MV-4-11 (cell line): ENCODE measurements around the gene EGLN1.
A peak's percentile ranks its signal among the peaks of the same experiment; 100 is the strongest.
"Not testable (repeated sequence)": the region's sequence is repeated elsewhere in the genome, so short reads cannot be mapped to it uniquely, and the experiment has no call there.

Experiments used
- DNase-seq: peaks from one replicate; lab custom pipeline; 2025; lab: John Stamatoyannopoulos, UW

EGLN1 gene

DNA sequence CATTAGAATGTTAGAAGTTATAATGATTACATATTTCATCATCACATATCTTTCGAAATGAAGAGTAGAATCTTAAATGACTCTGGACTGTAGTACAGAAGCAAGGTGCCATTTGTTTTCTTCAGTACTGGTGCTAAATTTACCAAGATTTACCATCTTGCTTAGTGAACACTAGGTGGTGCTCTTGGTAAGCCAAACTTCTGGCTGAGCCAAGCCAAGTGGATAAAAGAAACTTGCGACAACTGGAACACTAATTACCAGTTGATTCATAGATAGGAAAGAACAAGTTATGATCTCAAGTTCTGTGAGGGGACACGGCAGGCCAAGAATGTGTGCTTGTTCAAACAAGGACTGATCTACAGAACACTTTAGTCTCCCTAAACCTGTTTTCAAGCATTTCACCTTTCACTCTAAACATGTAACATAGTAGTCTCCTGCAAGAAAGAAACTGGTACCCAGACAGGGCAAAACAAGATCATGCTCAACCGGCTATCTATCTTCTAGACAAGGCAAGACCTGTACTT lies 64.2 kb downstream of the EGLN1 start:
- peak; percentile 65 for DNase-seq

DNA sequence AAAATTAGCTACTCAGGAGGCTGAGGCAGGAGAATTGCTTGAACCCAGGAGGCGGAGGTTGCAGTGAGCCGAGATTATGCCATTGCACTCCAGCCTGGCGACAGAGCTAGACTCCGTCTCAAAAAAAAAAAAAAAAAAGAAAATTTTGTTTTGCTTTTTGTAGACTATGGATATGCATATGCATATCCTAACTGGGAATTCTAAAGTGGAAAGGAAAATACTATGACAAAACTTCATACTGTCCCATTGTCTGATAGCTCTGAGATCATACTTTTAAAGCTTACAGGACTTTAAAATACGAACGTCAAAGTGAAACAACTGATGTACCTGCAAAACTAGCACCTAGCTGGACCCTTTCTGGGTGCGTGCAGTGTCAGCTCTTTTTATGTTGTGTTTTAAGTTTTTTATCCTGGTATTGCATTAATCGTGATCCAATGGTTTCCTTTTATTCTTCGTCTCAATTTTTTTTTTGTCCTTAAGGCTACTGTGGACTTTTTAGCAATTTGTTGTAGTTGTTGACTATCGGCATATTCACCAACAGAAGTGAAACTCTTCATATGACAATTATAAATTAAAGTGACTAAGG lies 64.8 kb downstream of the EGLN1 start:
- DNase-seq, result peak; percentile 42

DNA sequence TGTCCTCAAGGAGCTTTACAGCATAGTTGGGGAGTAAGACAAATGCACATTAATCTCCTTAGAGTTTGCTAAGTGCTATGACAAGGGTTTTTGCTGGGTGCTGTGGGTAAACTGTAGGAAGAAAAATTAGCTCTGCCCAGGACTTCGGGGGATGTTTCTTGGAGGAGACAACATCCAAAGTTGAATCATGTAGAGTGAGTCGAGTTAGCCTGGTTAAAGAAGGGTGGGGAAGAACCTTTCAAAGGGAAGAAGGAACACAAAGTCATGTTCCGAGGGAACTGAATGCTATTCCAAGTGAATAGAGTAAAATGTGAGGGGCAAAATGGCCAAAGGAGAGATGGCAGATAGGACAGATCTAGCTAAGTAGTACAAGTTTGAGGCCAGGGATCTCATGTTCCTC lies 66.9 kb downstream of the EGLN1 start:
- DNase-seq, result no peak

DNA sequence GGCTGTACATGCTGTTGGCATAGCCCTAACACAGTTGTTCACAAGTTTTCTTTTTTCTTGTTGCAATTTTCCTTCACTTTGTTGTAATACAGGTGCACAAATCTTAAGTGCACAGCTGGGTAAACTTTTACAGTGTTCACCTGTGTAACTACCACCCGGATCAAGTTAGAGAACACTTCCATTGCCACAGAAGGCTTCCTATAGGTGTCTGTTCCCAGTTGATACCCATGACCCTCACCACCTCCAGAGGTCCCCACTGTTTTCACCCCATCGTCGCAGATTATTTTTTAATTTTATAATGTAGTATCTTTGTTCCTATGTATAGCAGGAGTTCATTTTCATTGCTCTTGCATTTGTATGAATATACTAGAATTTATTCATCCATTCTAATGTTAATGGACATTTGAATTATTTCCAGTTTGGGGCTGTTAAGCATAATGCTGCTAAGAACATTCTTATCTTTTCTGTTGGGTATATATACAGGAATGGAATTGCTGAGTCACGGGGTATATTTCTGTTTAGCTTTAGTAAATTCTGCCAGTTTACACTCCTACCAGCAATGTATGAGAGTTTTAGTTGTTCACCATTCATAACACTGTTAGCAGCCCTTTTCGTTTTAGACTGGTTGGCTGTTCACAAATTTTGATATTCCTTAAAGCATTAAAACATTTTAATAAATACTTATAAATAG lies 67.6 kb downstream of the EGLN1 start:
- DNase-seq, result no peak

- DNase-seq, result no peak
Measured at GRCh38 chr1:231353086-231353485, 69.0 kb downstream of the EGLN1 start.

DNA sequence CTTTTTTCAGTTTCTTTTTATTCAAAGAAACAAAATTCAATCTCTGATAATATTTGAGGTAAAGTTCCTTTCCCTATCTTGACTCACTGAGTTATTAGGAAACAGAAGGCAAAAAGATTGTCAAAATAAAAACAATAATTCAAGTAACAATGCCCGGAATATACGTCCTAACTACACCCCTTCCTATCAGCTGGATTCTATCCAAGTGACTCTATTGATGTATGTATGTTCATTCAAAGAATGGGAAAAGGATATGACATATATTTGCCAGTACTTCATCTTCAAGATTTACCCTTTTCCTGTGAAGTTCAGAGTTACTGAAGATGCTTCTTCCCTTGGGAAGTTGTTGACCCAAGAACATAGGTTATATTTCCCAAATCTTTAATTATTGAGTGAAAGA lies 70.3 kb downstream of the EGLN1 start:
- DNase-seq, result no peak

DNA sequence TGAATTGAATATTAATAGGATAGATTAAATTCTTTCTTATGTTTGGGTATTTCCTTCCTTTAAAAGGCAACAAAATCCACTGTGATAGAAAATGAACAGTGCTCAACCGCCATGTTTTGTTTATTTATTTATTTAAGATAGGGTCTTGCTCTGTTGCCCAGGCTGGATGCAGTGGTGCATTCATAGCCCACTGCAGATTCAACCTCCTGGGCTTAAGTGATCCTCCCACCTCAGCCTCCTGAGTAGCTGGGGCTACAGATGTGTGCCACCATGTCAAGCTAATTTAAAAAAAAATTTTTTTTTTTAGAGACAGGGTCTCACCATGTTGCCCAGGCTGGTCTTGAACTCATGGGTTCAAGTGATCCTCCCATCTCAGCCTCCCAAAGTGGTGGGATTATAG lies 73.2 kb downstream of the EGLN1 start:
- DNase-seq, result not testable (repeated sequence)

DNA sequence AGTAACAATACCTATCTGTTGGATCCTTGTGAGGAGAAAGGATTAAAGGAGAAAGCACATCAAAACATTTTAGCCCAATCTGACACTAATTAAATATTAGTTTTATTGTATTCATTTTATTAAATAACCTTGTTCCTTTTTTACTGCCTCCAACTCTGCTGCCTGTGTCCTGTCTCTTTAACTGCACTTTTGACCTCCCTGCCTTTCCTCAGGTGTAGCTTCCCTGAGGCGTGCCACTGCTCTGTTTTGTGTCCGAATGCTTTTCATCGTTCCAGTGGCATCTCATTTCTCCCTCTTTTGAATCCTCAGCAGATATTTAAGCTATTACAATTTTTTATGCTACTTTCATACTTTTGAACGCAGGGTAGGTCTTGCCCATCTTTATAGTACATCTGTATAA lies 73.6 kb downstream of the EGLN1 start:
- no peak for DNase-seq

DNA sequence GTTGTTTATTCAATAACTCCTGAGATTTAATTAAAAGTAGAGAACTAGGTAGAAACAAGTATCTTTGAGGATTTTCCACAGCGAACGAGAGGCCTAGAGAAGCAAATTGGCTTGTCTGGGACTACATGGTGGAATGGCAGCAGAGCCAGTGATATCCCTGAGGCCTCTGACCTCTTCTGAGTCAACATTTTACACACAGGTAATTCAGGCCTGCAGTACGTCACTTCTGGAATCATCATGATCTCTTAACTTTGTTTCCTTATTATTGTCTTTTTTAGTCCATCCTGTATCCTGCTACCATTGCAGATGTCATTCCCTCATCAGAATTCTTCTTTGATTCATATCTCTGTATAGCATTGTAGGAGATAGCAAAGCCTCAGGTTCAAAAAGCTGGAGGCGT lies 74.1 kb downstream of the EGLN1 start:
- DNase-seq, result no peak

DNA sequence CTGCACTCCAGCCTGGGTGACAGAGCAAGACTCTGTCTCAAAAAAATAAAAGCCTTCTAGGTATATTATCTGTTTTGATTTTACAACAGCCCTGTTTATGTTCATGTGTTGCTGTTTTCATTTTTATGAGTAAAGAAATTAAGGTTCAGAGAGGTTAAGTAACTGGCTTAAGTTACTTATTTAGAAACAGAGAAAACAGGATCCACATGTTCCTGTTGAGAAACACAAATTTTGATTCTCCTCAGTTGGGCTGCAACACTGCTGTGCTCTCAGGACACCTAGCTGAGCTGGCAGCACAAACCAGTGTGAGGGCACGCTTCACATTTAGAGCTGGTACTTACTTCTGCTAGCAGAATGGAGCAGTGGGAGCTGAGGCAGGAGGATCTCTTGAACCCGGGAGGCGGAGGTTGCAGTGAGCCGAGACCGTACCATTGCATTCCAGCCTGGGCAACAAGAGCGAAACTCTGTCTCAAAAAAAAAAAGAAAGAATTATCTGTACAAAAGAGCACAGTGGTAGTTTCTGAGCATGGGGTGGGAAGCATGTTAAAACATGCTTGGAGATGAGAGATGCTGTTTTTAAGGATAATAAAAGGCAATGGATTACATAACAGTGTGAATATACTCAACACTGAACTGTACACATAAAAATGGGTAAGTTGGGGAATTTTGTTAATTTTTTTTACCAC lies 81.6 kb downstream of the EGLN1 start:
- no peak for DNase-seq

DNA sequence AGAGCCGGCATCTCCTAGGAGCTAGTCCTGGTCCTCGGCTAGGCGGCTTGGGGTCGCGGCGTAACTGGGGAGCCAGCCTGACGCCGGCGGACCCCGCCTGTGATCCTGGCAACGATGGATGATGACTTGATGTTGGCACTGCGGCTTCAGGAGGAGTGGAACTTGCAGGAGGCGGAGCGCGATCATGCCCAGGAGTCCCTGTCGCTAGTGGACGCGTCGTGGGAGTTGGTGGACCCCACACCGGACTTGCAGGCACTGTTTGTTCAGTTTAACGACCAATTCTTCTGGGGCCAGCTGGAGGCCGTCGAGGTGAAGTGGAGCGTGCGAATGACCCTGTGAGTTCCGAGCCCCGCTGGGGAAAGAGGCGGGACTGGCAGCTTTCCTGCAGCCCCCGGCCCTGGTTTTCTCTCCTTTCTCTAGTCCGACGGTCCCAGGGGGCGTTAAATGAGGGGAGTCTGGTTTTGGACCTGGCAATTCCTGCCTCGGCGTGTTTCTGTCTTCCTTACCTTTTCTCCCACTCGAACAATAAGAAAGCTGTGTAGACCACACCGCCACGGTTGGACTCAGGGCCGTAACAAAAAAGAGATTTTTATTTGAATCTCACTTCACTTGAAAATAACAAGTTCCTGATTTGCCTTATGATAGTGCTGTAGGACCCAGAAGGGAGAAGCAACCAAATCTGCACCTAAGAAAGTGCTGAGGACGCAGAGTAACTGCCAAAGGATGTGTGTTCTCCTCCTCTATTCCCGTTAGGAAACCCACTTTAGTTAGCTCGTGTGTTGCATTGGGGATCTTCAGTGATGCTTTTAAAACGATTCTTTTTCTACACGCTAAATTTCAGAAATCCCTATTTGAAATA lies 83.6 kb downstream of the EGLN1 start, which contains the start of gene SPRTN:
Gene SPRTN, plus strand, starts transcription at position 24 of the 859 bp plus-strand sequence. Its CDS starts 91 bp downstream, at position 115.
- no peak for DNase-seq

DNA sequence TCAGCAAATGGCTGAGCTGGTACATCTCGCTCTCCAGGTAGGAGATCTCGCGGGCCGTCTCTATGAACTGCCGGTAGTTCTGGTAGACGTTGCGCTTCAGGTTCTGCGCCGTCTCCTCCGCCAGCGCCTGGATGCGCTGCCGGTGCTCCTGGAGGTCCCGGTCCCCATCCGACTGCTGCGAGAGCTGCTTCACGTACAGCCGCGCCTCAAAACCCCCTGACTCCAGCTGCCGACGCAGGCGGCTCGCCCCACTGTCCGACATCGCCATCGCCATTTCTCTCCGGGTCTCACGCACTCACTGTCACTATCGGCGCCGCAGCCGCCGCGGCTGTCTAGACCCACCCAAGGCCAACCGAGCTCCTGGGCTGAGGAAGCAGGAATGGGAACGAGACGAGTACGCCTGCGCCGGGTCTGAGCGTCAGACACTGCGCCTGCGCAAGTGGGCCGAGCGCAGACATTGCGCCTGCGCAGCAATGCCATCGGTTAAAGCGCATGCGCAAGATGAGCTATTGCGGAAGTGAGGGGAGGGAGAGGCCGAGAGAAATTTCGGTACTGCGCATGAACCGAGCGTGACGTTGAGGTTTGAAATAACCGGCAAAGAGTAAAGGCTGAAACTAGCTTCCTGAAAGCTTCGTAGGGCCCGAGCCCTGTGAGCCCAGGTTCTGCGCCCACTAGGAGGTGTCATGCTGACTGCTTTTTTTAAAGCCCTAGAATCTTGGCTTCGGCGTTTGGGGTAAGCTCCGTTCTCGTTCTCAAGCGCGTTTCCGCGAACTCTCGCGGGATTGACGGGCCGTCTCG lies 84.4 kb downstream of the EGLN1 start, which contains the start of gene EXOC8:
Gene EXOC8, minus strand, starts transcription at position 381 of the 798 bp plus-strand sequence. Its CDS starts 107 bp downstream, at position 274.
- peak; percentile 96 for DNase-seq

- DNase-seq, result no peak
Measured at GRCh38 chr1:231337043-231337471, 85.0 kb downstream of the EGLN1 start.

DNA sequence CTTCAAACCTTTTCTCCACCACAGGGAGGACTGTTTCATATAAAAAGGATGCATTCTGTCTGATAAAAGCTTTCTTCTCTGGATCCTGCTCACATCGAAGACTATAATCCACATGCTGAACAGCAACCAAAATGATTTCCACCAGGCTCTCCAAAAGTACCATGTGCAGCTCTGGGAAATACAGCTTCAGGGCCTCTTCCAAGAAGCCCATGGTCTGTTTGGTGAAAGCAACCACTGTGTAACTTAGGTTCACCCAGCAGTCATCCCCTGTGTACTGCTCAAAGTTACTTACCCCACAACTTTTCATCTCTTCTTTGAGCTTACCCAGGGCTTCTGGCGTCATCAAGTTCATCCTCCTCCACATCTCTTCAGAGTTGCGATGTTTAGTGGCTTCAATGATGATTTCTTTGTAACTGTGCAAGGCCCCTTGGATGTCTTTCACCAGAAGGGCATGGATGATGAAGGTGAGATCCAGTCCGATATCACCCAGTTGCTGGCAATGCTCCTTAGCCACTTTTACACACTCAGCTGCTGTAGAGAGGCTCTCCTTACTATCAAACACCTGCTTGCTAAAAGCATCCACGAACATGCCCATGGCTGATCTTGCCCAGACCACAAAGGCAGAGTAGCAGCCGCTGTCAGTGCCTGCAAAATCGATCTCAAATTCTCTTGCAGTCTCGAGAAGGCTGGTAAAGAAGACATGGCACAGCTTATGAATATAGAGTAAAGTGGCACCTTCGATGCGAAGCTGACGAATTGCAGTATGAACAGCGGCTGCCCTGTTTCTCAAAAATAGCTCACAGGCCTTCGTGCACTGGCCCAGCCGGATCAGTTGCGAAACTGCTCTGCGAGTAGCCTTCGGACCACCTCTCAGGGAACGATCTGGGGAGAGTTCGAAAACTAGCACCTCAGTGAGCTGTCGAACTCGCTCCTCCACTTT lies 86.2 kb downstream of the EGLN1 start:
- no peak for DNase-seq

DNA sequence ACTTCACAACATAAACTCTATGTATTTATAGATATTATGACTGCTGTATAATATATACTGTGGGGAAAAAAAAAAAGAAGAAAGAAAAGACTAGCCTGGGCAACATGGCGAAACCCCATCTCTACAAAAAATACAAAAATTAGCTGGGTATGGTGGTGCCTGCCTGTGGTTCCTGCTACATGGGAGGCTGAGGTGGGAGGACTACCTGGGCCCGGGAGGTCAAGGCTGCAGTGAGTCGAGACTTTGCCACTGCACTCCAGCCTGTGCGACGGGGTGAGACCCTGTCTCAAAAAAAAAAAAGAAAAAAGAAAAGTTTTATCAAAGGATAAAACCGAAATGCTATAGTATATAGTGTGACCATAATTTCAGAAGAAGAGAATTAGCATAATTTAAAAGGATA lies 87.1 kb downstream of the EGLN1 start:
- DNase-seq, result no peak

DNA sequence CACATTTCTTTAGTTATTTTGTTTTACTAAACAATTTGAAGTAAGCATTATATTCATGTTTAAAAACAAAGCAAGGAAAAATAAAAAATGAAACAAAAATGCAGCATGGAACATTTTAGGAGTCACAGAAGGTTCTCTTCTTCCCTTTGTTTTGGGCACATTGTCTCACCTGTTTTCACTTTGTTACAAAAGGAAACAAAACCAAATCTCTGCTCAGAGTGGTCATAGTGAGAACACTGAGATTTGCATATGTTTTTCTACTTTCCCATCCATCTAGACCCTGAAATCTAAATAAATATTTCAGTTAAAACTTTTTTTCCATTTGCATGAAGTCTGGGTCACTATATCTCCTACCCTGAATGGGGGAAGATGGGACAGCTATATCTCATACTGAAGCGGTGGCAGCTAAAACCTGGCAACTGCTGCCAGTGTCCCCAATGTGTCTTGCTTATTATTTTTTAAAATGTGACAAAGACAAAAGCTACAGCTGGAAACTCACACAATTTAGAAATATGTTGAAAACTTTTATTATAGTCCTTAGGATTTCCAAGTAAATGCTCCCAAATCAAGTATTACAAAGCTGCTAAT lies 87.9 kb downstream of the EGLN1 start:
- DNase-seq, result no peak

- no peak for DNase-seq
Measured at GRCh38 chr1:231332761-231333160, 89.3 kb downstream of the EGLN1 start.

GRCh38 chr1:231329483-231329882 lies 92.6 kb downstream of the EGLN1 start:
- DNase-seq, result no peak

DNA sequence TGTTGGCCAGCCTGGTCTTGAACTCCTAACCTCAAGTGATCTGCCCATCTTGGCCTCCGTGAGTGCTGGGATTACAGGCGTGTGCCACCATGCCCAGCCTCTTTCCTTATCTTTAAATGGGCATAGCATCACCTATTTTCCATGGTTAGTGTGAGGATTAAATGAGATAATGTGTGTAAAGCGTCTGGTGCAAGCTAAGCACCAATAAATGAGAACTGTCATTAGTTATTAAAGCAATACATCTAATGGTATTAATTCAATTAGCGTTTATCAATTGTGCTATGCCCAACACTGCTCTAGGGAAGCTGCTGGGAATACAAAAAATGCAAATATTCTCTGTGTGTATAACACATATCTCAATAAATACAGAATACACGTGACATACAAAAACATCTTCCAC lies 94.5 kb downstream of the EGLN1 start:
- no peak for DNase-seq

DNA sequence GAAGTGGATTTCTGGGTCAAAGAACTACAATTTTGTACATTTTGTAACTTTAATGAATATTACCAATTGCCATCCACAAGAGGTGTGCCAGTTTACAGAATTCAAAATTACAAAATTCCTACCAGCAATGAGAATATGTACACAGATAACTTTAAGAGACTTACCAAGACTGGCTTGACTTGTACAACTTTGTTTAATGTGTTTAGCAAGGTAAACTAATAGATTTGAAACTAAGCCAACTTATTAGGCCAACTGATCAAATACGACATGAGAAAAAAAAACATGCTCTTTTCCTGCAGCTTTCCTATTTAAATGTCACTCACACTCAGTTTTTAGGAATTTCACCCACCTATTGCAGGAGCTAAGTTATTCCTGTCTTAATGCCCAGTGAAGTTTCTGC lies 95.8 kb downstream of the EGLN1 start:
- no peak for DNase-seq
